NT2/D1 (cell line): ENCODE data around the gene LYAR.
"Not testable (repeated sequence)": the region's sequence is repeated elsewhere in the genome, so short reads cannot be mapped to it uniquely, and the experiment has no call there.

Source experiments
- DNase-seq: peaks from one replicate; pipeline ENCODE4 v3.0.0-alpha.2; 2011; ENCODE audit warnings: low read depth, low spot score
- H3K27me3 ChIP-seq: 2 replicates; pipeline ENCODE4 v1.6.0; 2011; ENCODE audit warnings: mild to moderate bottlenecking; ENCODE audit not compliant: insufficient read length, insufficient read depth
- H3K36me3 ChIP-seq: 2 replicates; pipeline ENCODE4 v1.6.1; 2011; ENCODE audit warnings: mild to moderate bottlenecking, low read length, mixed read lengths; ENCODE audit not compliant: insufficient read depth, insufficient read length
- H3K4me1 ChIP-seq: 2 replicates; pipeline ENCODE4 v1.5.1; 2011; ENCODE audit not compliant: insufficient read depth, insufficient read length
- H3K4me3 ChIP-seq: 2 replicates; pipeline ENCODE4 v1.5.1; 2011; ENCODE audit warnings: low read depth; ENCODE audit not compliant: insufficient read length
- H3K9ac ChIP-seq: 2 replicates; pipeline ENCODE4 v1.6.0; 2011; ENCODE audit warnings: low read depth; ENCODE audit not compliant: insufficient read length
- H3K9me3 ChIP-seq: 2 replicates; pipeline ENCODE4 v1.5.1; 2011; ENCODE audit warnings: mild to moderate bottlenecking, low read length; ENCODE audit not compliant: insufficient read depth
- SUZ12 ChIP-seq: IDR thresholded peaks from 2 replicates; pipeline ENCODE4 v1.6.1; 2011; ENCODE audit not compliant: insufficient read length, insufficient read depth; ENCODE audit errors: extremely low read depth
- YY1 ChIP-seq: IDR thresholded peaks from 2 replicates; pipeline ENCODE4 v1.6.1; 2011; ENCODE audit not compliant: insufficient read length, insufficient read depth
- ZNF274 ChIP-seq: IDR thresholded peaks from 2 replicates; pipeline ENCODE4 v1.6.1; 2011; ENCODE audit warnings: mild to moderate bottlenecking, low read depth, low read length

LYAR gene

GRCh38 chr4:4260185-4260751 lies 29.7 kb downstream of the LYAR start:
- DNase-seq = no peak
- TF ChIP-seq SUZ12 = no peak
- no peak for TF ChIP-seq ZNF274
- TF ChIP-seq YY1 = no peak
- Histone ChIP-seq H3K4me3 (no peak overlapping the region), H3K27me3 (no peaks in the 10 kb centered on the region), H3K9ac (no peak overlapping the region), H3K4me1 (peaks cover 9% of the 10 kb centered on the region), H3K36me3 (no peaks in the 10 kb centered on the region), H3K9me3 (no peaks in the 10 kb centered on the region)

GRCh38 chr4:4259484-4260100 lies 30.4 kb downstream of the LYAR start:
- Histone ChIP-seq H3K27me3 (no peaks in the 10 kb centered on the region), H3K36me3 (no peaks in the 10 kb centered on the region), H3K4me3 (no peak overlapping the region), H3K9ac (peak overlapping the region; percentile 3), H3K9me3 (no peaks in the 10 kb centered on the region), H3K4me1 (peaks cover 9% of the 10 kb centered on the region)
- DNase-seq = no peak
- TF ChIP-seq YY1 (no peak), ZNF274 (no peak), SUZ12 (no peak)

- not testable (repeated sequence) for H3K4me1 ChIP-seq, H3K27me3 ChIP-seq, H3K4me3 ChIP-seq, H3K9ac ChIP-seq, H3K9me3 ChIP-seq, H3K36me3 ChIP-seq, DNase-seq
These were observed 32.2 kb downstream of the LYAR start for GRCh38 chr4:4257705-4258104.

GRCh38 chr4:4256799-4257198 lies 33.2 kb downstream of the LYAR start:
- no peaks in the 10 kb centered on the region for H3K27me3 ChIP-seq
- no peaks in the 10 kb centered on the region for H3K36me3 ChIP-seq
- DNase-seq = no peak
- TF ChIP-seq SUZ12 = no peak
- no peak overlapping the region for H3K4me3 ChIP-seq
- no peaks in the 10 kb centered on the region for H3K9me3 ChIP-seq
- peaks cover 9% of the 10 kb centered on the region for H3K4me1 ChIP-seq
- no peak overlapping the region for H3K9ac ChIP-seq

GRCh38 chr4:4254666-4255065 lies 35.3 kb downstream of the LYAR start:
- H3K9ac ChIP-seq = no peak overlapping the region
- no peak overlapping the region for H3K4me3 ChIP-seq
- TF ChIP-seq SUZ12 = no peak
- TF ChIP-seq ZNF274 = no peak
- no peak for TF ChIP-seq YY1
- H3K9me3 ChIP-seq = no peaks in the 10 kb centered on the region
- no peak for DNase-seq
- H3K27me3 ChIP-seq = no peaks in the 10 kb centered on the region
- no peaks in the 10 kb centered on the region for H3K36me3 ChIP-seq
- peaks cover 9% of the 10 kb centered on the region for H3K4me1 ChIP-seq

- no peaks in the 10 kb centered on the region for H3K36me3 ChIP-seq
- H3K4me1 ChIP-seq = peaks cover 8% of the 10 kb centered on the region
- no peak for TF ChIP-seq SUZ12
- no peak for TF ChIP-seq YY1
- no peak for TF ChIP-seq ZNF274
- H3K4me3 ChIP-seq = no peak overlapping the region
- no peak for DNase-seq
- H3K9me3 ChIP-seq = no peaks in the 10 kb centered on the region
- H3K9ac ChIP-seq = no peak overlapping the region
- no peaks in the 10 kb centered on the region for H3K27me3 ChIP-seq
These were observed 35.8 kb downstream of the LYAR start for GRCh38 chr4:4254199-4254598.

GRCh38 chr4:4249866-4250265 lies 40.1 kb downstream of the LYAR start:
- H3K27me3 ChIP-seq = no peaks in the 10 kb centered on the region
- no peaks in the 10 kb centered on the region for H3K9me3 ChIP-seq
- H3K36me3 ChIP-seq = peaks cover 12% of the 10 kb centered on the region
- H3K4me3 ChIP-seq = no peak overlapping the region
- DNase-seq = no peak
- no peaks in the 10 kb centered on the region for H3K4me1 ChIP-seq
- TF ChIP-seq SUZ12 (no peak), ZNF274 (no peak), YY1 (no peak)
- H3K9ac ChIP-seq = no peak overlapping the region

- H3K4me1 ChIP-seq, H3K9me3 ChIP-seq, H3K4me3 ChIP-seq, H3K27me3 ChIP-seq, DNase-seq: not testable (repeated sequence)
- H3K36me3 ChIP-seq = peaks cover 17% of the 10 kb centered on the region
- peak overlapping the region; percentile 96 for H3K9ac ChIP-seq
These were observed 40.6 kb downstream of the LYAR start for GRCh38 chr4:4249342-4249741.
